K562 (cell line): ENCODE measurements around the gene TMSB10. TPM values are rescaled to one million over a fixed set of nuclear protein-coding genes. Genes with fewer than 3 reads are reported as not detected.

Experiments used
- ATAC-seq: fragments of 200-7000 bp; cut with Tn5 transposase; 3 replicates; pipeline ENCODE4 v1.9.1; 2020; ENCODE audit warnings: moderate library complexity
- BruUV-seq: library from RNA; stranded (reverse); fragments of 400-500 nt; replicated peaks from 2 replicates; lab custom pipeline; 2021; lab: Mats Ljungman, UMichigan
- CTCF ChIA-PET: fragments of 300-600 bp; formaldehyde crosslinking; extraction: SDS; loops from one replicate; lab custom pipeline; 2021; ENCODE audit warnings: low intra/inter-chr PET ratio; lab: Yijun Ruan, JAX
- POLR2A ChIA-PET: fragments of 300-600, 350-650 bp; sonication (Branson Sonifier 250); formaldehyde crosslinking; extraction: SDS; loops from one replicate; lab custom pipeline; 2021; ENCODE audit warnings: antibody characterized with exemption, inconsistent platforms; lab: Yijun Ruan, JAX
- DNase-seq, 4 experiments: peaks; one replicate each; pipeline versions ENCODE4 v3.0.0 to v3.0.0-alpha.2; 2011 to 2018; ENCODE audit warnings: low spot score in 3 of 4, mixed read lengths in 3 of 4; ENCODE audit errors: extremely low read depth in 1 of 4
- FAIRE-seq: peaks from 2 replicates; lab custom pipeline; 2011; peaks lifted over from hg19 to GRCh38; lab: Jason Lieb, UNC
- H2AFZ ChIP-seq: 2 replicates; pipeline ENCODE4 v1.6.0; 2011; ENCODE audit warnings: low read depth, low read length, control low read depth, inconsistent platforms
- H3K27ac ChIP-seq: fragments of 200-600 bp; 3 replicates; pipeline ENCODE4 v1.8.0; 2011; ENCODE audit warnings: low read depth, mild to moderate bottlenecking, control low read depth, inconsistent platforms, low read length, moderate library complexity, mixed read lengths; ENCODE audit errors: extremely low read depth
- H3K27me3 ChIP-seq, 2 experiments: fragments of 300-600 bp in 1 of 2; 2 replicates in 1 of 2; 3 replicates in 1 of 2; pipeline versions ENCODE4 v1.6.0 to v1.8.0; 2011; ENCODE audit warnings: inconsistent platforms in 2 of 2, low read length in 2 of 2, mild to moderate bottlenecking in 1 of 2, mixed read lengths in 1 of 2, moderate library complexity in 1 of 2; ENCODE audit not compliant: control insufficient read depth in 2 of 2, insufficient read depth in 2 of 2
- H3K36me3 ChIP-seq: fragments of 300-600 bp; 3 replicates; pipeline ENCODE4 v1.8.0; 2011; ENCODE audit warnings: mild to moderate bottlenecking, low read length, inconsistent platforms; ENCODE audit not compliant: control insufficient read depth, insufficient read depth
- H3K4me1 ChIP-seq, 2 experiments: fragments of 200-600 bp in 1 of 2; replicated peaks in 1 of 2; 2 replicates in 1 of 2; 3 replicates in 1 of 2; pipeline versions ENCODE4 v1.5.1 to v1.8.0; 2011; ENCODE audit warnings: inconsistent platforms in 2 of 2, low read length in 2 of 2, mild to moderate bottlenecking in 1 of 2, mixed read lengths in 1 of 2, moderate library complexity in 1 of 2; ENCODE audit not compliant: control insufficient read depth in 2 of 2, insufficient read depth in 2 of 2
- H3K4me2 ChIP-seq: 2 replicates; pipeline ENCODE4 v1.6.1; 2011; ENCODE audit warnings: low read length, control low read depth, inconsistent platforms, mixed read lengths; ENCODE audit not compliant: insufficient read depth
- H3K4me3 ChIP-seq: fragments of 200-600 bp; sonication (generic), shearing (Covaris generic); 2 replicates; pipeline ENCODE4 v1.5.1; 2016; ENCODE audit warnings: control low read depth, inconsistent platforms
- H3K79me2 ChIP-seq: fragments of 200-600 bp; 3 replicates; pipeline ENCODE4 v1.8.0; 2011; ENCODE audit warnings: low read length, inconsistent platforms; ENCODE audit not compliant: control insufficient read depth, insufficient read depth
- H3K9ac ChIP-seq, 2 experiments: 2 replicates each; pipeline versions ENCODE4 v1.6.0 to v1.6.1; 2011; ENCODE audit warnings: low read depth in 2 of 2, low read length in 2 of 2, control low read depth in 1 of 2, inconsistent platforms in 1 of 2, mild to moderate bottlenecking in 1 of 2, mixed read lengths in 1 of 2; ENCODE audit not compliant: insufficient read depth in 1 of 2
- H3K9me1 ChIP-seq: one replicate; pipeline ENCODE4 v1.6.0; 2011; ENCODE audit warnings: inconsistent platforms, mild to moderate bottlenecking, low read length, moderate library complexity; ENCODE audit not compliant: control insufficient read depth, insufficient read depth
- H3K9me3 ChIP-seq: replicated peaks from 2 replicates; pipeline ENCODE4 v1.5.1; 2011; ENCODE audit warnings: low read depth, low read length, inconsistent platforms; ENCODE audit not compliant: control insufficient read depth, insufficient read depth
- H4K20me1 ChIP-seq: replicated peaks from 2 replicates; pipeline ENCODE4 v1.6.1; 2011; ENCODE audit warnings: low read length, inconsistent platforms, mixed read lengths; ENCODE audit not compliant: control insufficient read depth, insufficient read depth
- C11orf30 ChIP-seq: fragments of 450-650 bp; IDR thresholded peaks from 2 replicates; pipeline ENCODE4 v1.6.1; 2016; ENCODE audit warnings: low read depth, mild to moderate bottlenecking
- CREM ChIP-seq: IDR thresholded peaks from 2 replicates; pipeline ENCODE4 v1.6.1; 2014; ENCODE audit warnings: antibody characterized with exemption, low read depth
- EP400 ChIP-seq: fragments of 450-650 bp; IDR thresholded peaks from 2 replicates; pipeline ENCODE4 v1.6.1; 2017; ENCODE audit warnings: antibody characterized with exemption, mild to moderate bottlenecking, moderate library complexity
- FOS ChIP-seq: IDR thresholded peaks from 3 replicates; pipeline ENCODE4 v1.6.1; 2011; ENCODE audit not compliant: insufficient read length; ENCODE audit errors: extremely low read depth
- HCFC1 ChIP-seq: IDR thresholded peaks from 2 replicates; pipeline ENCODE4 v1.6.1; 2012; ENCODE audit warnings: low read depth, low read length, improper control_type of control experiment
- RUNX1 ChIP-seq: sonication (generic); IDR thresholded peaks from 2 replicates; pipeline ENCODE4 v1.6.1; 2016; ENCODE audit warnings: antibody characterized with exemption, low read depth
- SAP30 ChIP-seq: fragments of 200-600 bp; sonication (generic); IDR thresholded peaks from 2 replicates; pipeline ENCODE4 v1.6.1; 2012; ENCODE audit warnings: borderline replicate concordance, low read depth, mild to moderate bottlenecking, moderate library complexity, low read length, control low read depth, inconsistent platforms; ENCODE audit not compliant: insufficient read depth, poor library complexity, severe bottlenecking
- SRSF1 ChIP-seq: fragments of 200-400 bp; formaldehyde crosslinking; IDR thresholded peaks from 2 replicates; pipeline ENCODE4 v1.6.1; 2017; ENCODE audit warnings: mild to moderate bottlenecking, low read depth, low read length, moderate library complexity
- TRIM24 ChIP-seq, 2 experiments: fragments of 450-650 bp; IDR thresholded peaks; 2 replicates each; pipeline ENCODE4 v1.6.1; 2016
- ZNF766 ChIP-seq: fragments of 200-800 bp; sonication (Bioruptor generic); conservative IDR thresholded peaks from 2 replicates; pipeline ENCODE4 v1.6.1; 2016; ENCODE audit warnings: missing genetic modification characterization, missing compliant biosample characterization
- WGBS: fragments of 100-300 bp; shearing (Covaris generic); methylation state at CpG from one replicate; pipeline ENCODE4 v1.1.6; 2016; ENCODE audit warnings: low coverage, mixed read lengths; ENCODE audit not compliant: insufficient coverage; ENCODE audit errors: missing lambda C conversion rate; 5-methylcytosine and 5-hydroxymethylcytosine counted together
- in situ Hi-C: fragments of 300-500 bp; cut with MboI; formaldehyde crosslinking; loops from 4 replicates; pipeline ENCODE4 v1.15.0; 2018; ENCODE audit warnings: inconsistent platforms, mixed read lengths
- intact Hi-C: fragments of 100-400 bp; cut with micrococcal nuclease; formaldehyde crosslinking; loops from 2 replicates; pipeline ENCODE4 v1.14.2; 2022
- polyA plus RNA-seq, 8 experiments: library from polyadenylated mRNA; depleted of rRNA in 4 of 8; stranded (reverse) in 5 of 8; unstranded in 3 of 8; fragments of >200 nt; fragmentation: Nextera tagmentation in 2 of 8; fragmentation: Illumina TruSeq in 1 of 8; extraction: Ambion mirVana in 2 of 8; extraction: Trizol in 1 of 8; gene quantifications; 2 replicates each; pipeline versions ENCODE4 v1.2.1 to v1.2.3, GENCODE V29; 2011 to 2014; ENCODE audit warnings: inconsistent platforms in 1 of 8, missing spikeins in 1 of 8
- total RNA-seq, 7 experiments: library from RNA; depleted of rRNA in 6 of 7; stranded (reverse); fragments of >200 nt in 6 of 7; fragmentation: Illumina TruSeq in 2 of 7; extraction: Trizol in 2 of 7; gene quantifications; 2 replicates each; pipeline versions ENCODE4 v1.2.1 to v1.2.3, GENCODE V29; 2011 to 2021; ENCODE audit warnings: low replicate concordance in 1 of 7
- TF ChIP-seq, protein P1 (sequence below), 2 experiments: IDR thresholded peaks; 2 replicates each; pipeline ENCODE4 v1.6.1; 2011; ENCODE audit warnings: borderline replicate concordance in 1 of 2, control low read depth in 1 of 2, low read depth in 1 of 2, low read length in 1 of 2, mild to moderate bottlenecking in 1 of 2, mixed read lengths in 1 of 2, moderate library complexity in 1 of 2; ENCODE audit not compliant: insufficient read depth in 1 of 2, insufficient read length in 1 of 2, poor library complexity in 1 of 2, severe bottlenecking in 1 of 2; ENCODE audit errors: extremely low read depth in 1 of 2
- TF ChIP-seq, protein P2 (sequence below), 2 experiments: fragments of 450-650 bp in 1 of 2; IDR thresholded peaks; 2 replicates each; pipeline ENCODE4 v1.6.1; 2011 to 2017; ENCODE audit warnings: low read depth in 2 of 2, antibody characterized with exemption in 1 of 2, borderline replicate concordance in 1 of 2, low read length in 1 of 2, mild to moderate bottlenecking in 1 of 2, mixed read lengths in 1 of 2; ENCODE audit not compliant: control insufficient read depth in 1 of 2

Gene TMSB10
- total and polyA plus RNA-seq, 9 of the 15 experiments (the other 6 are each of a cell fraction or from before 2014, with no cell fraction given), result 382 to 2,226 (median 959) TPM

DNA sequence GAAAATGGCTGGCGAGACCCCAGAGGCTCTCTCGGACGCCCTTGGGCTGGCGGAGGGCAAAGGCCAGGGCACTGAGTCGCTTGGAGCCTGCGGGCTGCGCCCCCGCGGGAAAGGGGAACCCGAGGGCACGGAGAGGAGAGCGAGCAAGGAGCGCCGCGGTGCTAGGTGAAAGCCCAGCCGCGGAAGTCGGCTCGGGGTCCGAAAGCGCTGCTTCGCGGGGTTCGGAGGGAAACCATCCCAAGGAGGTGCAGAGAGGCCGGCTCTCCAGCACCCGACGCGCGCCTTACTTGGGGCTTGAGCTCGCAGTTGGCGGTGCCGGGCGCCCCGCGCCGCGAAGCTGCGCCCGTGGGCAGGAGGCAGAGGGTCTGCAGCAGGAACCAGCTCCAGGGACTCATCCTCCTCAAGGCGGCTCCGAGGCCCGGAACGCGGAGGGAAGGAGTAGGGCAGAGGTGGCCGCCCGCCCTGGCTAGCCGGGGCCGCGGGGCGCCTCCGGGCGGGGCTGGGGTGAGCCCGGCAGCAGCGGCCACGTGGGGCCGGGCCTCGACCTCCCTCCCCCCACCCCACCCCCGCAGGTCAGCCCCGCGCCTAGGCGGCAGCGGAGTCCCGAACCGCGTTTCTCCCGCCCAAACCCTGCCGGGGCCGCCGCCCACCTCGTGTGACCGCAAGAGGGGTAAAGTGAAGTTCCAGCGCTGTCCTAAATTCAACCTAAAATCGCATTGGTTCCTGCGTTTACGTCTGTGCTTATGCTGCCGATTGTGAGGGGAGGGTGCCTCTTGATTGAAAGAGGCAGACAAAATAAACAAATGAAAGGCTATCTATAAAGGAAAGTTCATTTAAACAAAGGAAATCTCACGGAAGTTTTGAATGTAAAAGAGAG lies 24.6 kb upstream of the TMSB10 start, which contains the start of gene TRABD2A (continued):
- TF ChIP-seq, protein P1, sequence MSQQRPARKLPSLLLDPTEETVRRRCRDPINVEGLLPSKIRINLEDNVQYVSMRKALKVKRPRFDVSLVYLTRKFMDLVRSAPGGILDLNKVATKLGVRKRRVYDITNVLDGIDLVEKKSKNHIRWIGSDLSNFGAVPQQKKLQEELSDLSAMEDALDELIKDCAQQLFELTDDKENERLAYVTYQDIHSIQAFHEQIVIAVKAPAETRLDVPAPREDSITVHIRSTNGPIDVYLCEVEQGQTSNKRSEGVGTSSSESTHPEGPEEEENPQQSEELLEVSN (IDR thresholded peaks at IDR 0.05; ENCODE audit: borderline replicate concordance in 1 of 2, extremely low read depth in 1 of 2, insufficient read depth in 1 of 2, insufficient read length in 1 of 2, low read depth in 1 of 2, low read length in 1 of 2, poor library complexity in 1 of 2, severe bottlenecking in 1 of 2), result peak; percentile 40 to 81
- no peak for TF ChIP-seq TRIM24 (IDR thresholded peaks at IDR 0.05)
- no peak for TF ChIP-seq EP400

DNA sequence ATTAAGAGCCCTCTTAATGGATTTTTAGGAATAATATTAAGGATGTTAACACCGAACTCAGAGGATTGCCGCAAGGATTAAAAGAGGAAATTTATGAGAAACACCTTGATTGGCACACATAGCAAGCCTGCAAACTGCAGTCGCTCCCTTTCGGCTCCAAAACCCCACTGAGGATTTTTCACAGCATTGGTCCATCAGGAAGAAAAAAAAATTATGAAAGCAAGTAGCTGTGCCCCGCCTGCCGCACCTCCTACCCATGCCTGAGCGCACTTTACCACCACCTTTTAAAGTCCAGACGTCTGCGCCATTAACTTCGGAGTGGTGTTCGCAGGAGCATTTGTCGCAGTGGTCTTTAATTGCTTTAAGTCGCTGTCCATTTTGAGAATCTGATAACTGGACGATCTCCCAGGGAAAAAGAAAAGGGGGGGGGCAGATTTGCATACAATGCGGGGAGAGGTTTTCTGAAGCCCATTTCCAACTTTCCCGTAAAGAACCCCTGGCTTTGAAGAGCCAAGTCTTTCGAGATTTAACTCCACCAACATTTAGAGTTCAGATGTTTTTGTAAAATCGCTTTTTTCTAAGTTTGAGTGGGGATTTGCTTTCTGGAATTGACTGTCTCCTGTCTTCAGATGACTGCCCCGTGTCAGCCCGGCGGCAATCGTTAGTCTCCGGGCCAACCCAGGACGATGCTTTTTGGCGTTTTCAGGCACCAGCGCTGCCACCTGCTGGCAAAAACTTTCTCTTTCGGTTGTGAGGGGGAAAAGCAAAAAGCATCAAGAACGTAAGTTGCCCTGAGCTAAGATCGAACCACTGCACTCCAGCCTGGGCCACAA lies 23.7 kb upstream of the TMSB10 start:
- Histone ChIP-seq H3K4me3 (peak overlapping the region; percentile 10; the same call in 1 of the 2 replicates), H3K79me2 (no peaks in the 10 kb centered on the region), H4K20me1 (no peaks in the 10 kb centered on the region), H3K9me1 (no peaks in the 10 kb centered on the region), H3K4me1 (peaks cover 0 to 13% of the 10 kb centered on the region in 2 experiments; a peak in 4 of 5 replicates), H2AFZ (peak overlapping the region; percentile 37; the same call in 1 of the 2 replicates), H3K4me2 (peak overlapping the region; percentile 52), H3K27me3 (peaks cover 35 to 36% of the 10 kb centered on the region in 2 experiments), H3K36me3 (no peaks in the 10 kb centered on the region), H3K27ac (no peak overlapping the region), H3K9ac (peak overlapping the region in 1 of 2 experiments; percentile 2; a peak in 2 of 4 replicates), H3K9me3 (no peaks in the 10 kb centered on the region)
- CTCF ChIA-PET, result interaction anchor here (0.6 to 1.5 kb wide), 6 partner anchors 14 to 387 kb away, joined by 3 to 10 read pairs (median 3); no protein-coding TSS in a partner anchor
- WGBS, result 5% methylated on average over 28 of the region's 29 CpGs
- in situ Hi-C loops, result no loop called here
- DNase-seq, result peak; percentile 63 to 82 (median 66)
- POLR2A ChIA-PET, result interaction anchor here (1.0 kb wide), 1 partner anchor 9 kb away, joined by 5 read pairs; no protein-coding TSS in a partner anchor
- intact Hi-C loops, result loop anchor here (1.0 to 5.0 kb wide), 2 partner anchors 44 to 384 kb away; no protein-coding TSS in a partner anchor
- no TSS peak for BruUV-seq
- FAIRE-seq, result peak; percentile 86
- peak; percentile 94 for ATAC-seq
- no peak for TF ChIP-seq ZNF766
- no peak for TF ChIP-seq SRSF1
- TF ChIP-seq RUNX1, result no peak
- TF ChIP-seq C11orf30, result no peak
- TF ChIP-seq CREM, result peak; percentile 30; the same call in 1 of the 2 replicates
- TF ChIP-seq, protein P2, sequence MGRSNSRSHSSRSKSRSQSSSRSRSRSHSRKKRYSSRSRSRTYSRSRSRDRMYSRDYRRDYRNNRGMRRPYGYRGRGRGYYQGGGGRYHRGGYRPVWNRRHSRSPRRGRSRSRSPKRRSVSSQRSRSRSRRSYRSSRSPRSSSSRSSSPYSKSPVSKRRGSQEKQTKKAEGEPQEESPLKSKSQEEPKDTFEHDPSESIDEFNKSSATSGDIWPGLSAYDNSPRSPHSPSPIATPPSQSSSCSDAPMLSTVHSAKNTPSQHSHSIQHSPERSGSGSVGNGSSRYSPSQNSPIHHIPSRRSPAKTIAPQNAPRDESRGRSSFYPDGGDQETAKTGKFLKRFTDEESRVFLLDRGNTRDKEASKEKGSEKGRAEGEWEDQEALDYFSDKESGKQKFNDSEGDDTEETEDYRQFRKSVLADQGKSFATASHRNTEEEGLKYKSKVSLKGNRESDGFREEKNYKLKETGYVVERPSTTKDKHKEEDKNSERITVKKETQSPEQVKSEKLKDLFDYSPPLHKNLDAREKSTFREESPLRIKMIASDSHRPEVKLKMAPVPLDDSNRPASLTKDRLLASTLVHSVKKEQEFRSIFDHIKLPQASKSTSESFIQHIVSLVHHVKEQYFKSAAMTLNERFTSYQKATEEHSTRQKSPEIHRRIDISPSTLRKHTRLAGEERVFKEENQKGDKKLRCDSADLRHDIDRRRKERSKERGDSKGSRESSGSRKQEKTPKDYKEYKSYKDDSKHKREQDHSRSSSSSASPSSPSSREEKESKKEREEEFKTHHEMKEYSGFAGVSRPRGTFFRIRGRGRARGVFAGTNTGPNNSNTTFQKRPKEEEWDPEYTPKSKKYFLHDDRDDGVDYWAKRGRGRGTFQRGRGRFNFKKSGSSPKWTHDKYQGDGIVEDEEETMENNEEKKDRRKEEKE (IDR thresholded peaks at IDR 0.05; ENCODE audit: borderline replicate concordance in 1 of 2, control insufficient read depth in 1 of 2, low read depth in 2 of 2, low read length in 1 of 2), result no peak
- TF ChIP-seq HCFC1, result 0 out of 2 replicates have a peak, but pooled peaks have one; percentile 35
- TF ChIP-seq SAP30, result no peak
- TF ChIP-seq FOS, result no peak
